ENCODE results near the gene PRDM2.
A peak's percentile ranks its signal among the peaks of the same experiment; 100 is the strongest.
"Not testable (repeated sequence)": the region's sequence is repeated elsewhere in the genome, so short reads cannot be mapped to it uniquely, and the experiment has no call there.

The PRDM2 gene, protein sequence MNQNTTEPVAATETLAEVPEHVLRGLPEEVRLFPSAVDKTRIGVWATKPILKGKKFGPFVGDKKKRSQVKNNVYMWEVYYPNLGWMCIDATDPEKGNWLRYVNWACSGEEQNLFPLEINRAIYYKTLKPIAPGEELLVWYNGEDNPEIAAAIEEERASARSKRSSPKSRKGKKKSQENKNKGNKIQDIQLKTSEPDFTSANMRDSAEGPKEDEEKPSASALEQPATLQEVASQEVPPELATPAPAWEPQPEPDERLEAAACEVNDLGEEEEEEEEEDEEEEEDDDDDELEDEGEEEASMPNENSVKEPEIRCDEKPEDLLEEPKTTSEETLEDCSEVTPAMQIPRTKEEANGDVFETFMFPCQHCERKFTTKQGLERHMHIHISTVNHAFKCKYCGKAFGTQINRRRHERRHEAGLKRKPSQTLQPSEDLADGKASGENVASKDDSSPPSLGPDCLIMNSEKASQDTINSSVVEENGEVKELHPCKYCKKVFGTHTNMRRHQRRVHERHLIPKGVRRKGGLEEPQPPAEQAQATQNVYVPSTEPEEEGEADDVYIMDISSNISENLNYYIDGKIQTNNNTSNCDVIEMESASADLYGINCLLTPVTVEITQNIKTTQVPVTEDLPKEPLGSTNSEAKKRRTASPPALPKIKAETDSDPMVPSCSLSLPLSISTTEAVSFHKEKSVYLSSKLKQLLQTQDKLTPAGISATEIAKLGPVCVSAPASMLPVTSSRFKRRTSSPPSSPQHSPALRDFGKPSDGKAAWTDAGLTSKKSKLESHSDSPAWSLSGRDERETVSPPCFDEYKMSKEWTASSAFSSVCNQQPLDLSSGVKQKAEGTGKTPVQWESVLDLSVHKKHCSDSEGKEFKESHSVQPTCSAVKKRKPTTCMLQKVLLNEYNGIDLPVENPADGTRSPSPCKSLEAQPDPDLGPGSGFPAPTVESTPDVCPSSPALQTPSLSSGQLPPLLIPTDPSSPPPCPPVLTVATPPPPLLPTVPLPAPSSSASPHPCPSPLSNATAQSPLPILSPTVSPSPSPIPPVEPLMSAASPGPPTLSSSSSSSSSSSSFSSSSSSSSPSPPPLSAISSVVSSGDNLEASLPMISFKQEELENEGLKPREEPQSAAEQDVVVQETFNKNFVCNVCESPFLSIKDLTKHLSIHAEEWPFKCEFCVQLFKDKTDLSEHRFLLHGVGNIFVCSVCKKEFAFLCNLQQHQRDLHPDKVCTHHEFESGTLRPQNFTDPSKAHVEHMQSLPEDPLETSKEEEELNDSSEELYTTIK (N-terminal part only)

DNA sequence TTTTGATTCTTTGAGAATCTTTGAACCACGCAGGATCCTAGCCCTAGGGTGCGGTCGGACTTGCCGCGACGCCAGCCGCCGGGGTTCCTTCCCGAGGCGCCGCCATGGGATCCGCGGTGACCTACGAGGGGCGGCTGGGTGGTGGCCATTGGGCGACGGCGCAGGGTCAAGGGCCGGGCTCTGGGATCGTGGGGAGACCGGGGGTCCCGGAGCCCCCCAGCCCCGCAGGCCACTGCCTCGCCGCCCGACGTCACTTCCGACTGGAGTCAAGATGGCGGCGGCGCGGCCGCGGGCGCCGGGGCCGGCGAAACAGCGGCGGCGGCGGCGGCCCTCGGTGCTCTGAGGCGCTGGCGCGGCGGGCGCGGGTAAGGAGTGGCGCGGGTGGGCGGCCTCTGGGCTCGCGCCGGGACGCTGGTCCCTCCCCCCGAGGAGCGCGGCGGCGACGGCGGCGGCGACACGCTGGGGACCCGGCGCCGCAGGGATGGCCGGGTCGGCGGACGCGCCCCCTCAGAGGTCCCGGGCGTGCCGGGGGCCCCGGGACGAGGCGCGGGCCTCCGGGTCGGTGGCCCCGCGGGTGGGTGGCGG is at the start of gene PRDM2:
TSS of gene PRDM2 (plus strand) at position 253 of the 585 bp plus-strand sequence. CDS start 15,418 bp downstream, outside the sequence.
- peak; percentile 74 for DNase-seq

DNA sequence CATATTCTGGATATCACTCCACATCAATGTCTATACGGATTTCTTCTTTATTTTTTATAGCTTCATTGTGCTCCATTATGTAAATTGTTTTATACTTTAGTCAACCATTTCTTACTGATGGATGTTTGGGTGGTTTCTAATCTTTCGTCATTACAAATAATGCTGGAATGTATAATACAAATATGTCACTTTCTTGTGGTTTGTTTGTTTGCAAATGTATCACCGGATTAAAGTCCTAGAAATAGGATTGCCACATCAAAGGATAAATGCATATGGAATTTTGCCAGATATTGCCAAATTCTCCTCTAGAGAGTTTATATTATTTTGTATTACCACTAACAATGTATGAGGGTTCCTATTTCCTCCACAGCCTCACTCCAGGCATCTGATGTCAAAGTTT is 48.7 kb upstream of the PRDM2 start:
- no peak for DNase-seq

DNA sequence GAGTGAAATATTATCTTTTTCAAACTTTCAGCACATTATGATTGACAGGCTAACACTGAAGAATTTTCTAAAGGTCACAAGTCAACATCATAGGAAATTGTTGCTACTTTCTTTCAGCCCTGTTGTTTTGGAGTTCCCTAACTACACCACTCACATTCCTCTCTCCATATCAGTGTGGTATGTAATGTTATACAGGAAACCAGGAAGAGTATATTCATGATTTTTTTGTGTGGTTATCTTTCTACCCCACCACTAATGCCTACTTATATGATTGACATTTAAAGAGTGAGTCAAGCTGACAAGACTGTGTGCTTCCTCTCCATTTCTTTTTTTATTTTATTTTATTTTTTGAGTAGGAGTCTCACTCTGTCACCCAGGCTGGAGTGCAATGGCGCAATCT is 47.8 kb upstream of the PRDM2 start:
- DNase-seq, result no peak

DNA sequence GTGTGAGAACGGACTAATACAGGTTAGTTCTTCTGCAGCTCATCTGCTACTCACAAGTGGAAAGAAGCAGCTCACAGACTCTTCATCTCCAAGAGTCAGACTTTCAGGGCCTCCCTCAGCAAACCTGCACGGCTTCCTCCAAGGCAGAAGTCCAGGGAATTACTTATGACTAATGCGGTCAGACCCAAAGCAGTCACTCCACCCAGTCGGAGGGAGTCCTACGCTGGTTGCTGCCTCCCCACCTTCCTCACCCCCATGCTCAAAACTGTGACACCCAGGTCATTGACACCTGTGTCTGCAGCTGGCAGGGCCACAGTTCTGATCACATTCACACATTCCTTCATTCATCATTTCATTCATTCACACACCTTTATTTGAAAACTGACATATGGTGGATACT is 38.4 kb upstream of the PRDM2 start:
- DNase-seq, result no peak

DNA sequence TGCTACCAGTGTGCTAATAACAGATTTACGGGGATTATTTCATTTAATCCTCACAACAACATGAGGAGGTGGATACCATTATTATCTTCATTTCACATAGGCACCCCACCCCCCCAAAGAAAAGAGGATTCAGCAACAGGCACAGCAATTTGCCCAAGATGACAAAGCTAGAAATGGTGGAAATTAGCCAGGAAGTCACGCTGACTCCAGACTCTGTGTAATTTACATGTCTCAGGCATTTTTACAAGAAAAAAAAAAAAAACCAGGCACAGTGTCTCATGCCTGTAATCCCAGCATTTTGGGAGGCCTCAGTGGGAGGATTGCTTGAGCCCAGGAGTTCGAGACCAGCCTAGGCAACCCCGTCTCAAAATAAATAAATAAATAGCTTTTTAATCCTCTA is 37.5 kb upstream of the PRDM2 start:
- DNase-seq, result no peak

DNA sequence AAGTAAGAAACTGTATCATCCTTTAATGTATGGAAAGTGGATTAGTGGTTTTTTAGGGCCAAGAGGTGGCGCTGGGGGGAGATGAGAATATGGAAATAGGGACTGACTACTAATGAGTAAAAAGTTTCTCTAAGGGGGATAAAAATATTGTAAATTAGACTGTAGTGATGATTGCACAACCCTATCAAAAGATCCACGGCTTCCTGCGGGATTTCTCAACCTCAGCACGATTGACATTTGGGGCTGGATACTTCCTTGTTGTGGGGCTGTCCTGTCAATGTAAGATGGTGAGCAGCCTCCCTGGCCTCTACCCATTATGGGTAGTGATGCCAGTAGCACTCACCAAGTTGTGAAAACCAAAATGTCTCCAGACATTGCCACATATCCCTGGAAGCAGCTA is 36.0 kb upstream of the PRDM2 start:
- DNase-seq, result no peak

DNA sequence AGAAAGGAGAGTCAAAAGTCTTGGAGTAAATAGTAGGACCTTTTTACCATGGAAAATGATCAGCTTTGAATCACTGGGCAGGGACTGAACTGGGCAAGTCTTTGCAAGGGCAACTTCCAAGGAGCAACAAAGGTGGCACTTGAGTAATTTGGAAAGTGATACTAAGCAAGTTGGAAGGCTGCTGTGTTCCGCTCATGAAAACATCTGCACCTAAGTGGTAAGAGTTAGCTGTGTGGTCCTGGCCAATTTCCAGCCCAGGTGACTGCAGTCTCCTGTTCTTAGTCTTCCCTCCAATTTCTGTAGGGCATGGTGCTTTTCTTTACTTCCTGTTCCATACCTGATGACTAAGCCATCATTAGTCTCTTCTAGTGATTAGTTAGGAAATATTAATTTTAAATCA is 35.5 kb upstream of the PRDM2 start:
- no peak for DNase-seq

DNA sequence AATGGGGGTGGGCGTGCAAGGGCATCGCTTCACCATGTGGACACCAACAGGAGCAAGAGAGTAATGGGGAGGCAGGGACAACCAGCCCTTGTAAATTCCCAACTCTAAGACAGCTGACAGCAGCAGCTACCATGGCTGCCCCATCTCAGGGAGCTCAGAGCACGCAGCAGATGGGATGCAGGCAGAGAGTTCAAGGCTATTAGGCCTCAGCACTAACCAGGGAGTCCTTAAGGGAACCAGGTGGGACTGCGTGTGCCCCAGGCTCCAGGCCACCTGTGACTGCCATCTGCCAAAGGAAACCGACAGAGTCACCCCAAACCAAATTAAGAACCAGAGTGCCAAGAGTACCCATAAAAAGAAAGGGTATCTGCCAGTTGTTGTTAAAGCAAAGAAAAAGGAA is 33.7 kb upstream of the PRDM2 start:
- DNase-seq, result no peak

DNA sequence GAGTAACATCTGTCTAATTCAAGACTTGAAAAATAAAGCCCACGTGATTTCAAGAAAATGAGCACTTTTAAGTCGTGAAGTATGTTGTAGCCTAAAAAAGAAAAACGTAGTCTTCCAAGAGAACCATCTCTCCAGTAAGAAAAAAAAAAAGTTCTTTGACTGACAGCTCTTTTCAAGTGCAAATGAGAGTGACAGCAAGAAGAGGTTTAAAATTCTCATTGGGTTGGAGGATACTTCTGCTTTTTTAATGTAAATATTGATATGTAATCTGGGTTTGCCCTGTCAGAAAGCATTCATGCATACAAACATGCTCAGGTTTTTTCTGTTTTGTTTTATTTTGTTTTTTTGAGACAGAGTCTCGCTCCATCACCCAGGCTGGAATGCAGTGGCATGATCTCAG is 32.3 kb upstream of the PRDM2 start:
- no peak for DNase-seq

DNA sequence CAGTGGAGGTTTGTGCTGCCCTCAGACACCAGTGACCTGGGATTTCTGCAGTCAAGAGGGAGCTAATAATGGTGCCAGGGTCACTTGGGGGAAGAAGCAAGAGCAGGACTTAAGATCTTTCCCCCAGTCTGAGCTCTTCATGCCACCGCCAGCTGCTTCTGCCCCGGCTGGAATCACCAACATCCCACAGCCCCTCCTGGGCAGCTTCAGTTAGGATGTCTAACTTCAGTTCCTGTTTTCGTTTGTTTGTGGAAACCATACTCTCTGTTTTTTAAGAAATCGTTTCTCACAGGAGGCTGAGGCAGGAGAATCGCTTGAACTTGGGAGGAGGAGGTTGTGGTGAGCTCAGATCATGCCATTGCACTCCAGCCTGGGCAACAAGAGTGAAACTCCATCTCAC is 25.6 kb upstream of the PRDM2 start:
- DNase-seq, result no peak

DNA sequence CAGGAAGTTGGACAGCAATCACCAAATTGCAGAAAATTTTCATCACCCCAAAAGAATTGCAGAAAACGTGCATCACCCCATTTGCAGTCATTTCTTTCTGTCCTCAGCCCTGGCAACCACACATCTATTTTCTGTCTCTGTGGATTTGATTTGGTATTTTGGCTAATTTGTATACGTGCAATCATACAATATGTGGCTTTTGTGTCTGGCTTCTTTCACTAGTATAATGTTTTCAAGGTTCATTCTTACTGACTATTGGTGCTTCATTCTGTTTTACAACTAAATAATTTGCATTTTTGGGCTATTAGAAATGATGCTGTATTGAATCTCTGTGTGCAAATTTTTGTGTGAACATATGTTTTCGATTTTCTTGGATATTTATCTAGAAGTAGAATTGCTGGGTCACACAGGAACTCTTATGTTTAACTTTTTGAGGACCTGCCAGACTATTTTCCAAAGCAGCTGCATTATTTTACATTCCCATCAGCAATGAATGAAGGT is 24.8 kb upstream of the PRDM2 start:
- no peak for DNase-seq

DNA sequence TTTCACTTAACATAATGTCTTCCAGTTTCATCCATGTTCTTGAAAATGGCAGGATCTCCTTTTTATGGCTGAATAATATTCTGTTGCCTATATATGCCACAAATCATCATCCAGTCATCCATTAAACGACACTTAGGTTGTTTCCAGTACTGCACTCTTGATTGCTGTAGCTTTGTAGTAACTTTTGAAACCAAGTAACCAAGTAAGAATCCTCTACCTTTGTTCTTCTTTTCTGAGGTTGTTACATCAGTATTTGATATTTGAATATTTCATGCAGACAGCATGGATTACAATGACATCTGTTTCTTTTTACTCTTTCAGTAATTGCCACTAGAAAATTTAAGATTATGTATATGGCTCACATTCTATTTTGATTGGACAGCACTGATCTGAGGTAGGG is 22.1 kb upstream of the PRDM2 start:
- DNase-seq, result no peak

DNA sequence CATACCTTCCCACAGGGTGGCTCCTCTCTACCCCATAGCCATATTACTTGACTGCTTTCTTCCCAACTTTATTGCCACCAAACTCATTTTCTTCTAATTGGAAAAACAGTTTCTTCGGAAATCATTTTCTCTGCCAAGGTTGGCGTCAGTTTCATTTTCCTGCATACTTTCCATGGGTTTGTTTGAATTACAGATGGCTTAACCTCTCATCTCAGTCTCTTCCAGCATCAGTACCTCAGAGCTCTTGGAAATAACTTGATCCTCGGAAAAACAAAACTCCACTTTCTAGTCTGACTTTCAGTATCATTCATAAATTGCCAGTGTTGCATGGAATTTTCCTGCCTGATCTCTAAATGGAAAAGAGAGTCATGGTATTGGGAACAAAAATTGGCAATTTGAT is 20.3 kb upstream of the PRDM2 start:
- no peak for DNase-seq

DNA sequence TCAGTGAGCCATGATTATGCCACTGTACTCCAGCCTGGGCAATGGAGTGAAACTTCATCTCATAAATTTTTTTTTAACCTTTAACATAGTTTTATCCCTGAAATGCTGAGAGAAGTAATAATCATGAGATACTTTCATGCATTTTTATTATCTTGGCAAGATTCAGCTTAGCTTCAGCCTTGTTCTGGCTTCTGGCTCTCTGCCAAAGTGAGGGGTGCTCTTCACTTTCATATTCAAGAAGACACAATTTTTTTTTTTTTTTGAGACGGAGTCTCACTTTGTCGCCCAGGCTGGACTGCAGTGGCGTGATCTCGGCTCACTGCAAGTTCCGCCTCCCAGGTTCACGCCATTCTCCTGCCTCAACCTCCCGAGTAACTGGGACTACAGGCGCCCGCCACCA is 19.4 kb upstream of the PRDM2 start:
- DNase-seq, result not testable (repeated sequence)

DNA sequence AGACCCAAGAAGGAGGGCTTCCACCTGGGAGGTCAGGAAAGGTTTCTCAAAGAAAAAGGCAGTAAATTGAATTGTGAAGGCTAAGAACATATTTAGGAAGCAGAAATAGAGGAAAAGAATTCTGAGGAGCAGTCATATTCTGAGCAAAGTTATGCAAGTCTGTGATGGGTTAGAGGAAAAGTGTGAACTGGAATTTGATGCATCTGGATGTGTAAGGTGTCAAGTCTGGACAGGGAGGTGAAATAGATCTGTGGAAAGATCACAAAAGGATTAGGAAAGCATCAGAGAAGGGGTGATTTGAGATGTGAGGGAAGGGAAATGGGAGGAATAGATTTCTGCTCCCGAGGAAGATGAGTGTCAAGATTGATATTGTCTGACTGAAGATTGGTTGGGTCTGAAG is 18.1 kb upstream of the PRDM2 start:
- DNase-seq, result no peak

DNA sequence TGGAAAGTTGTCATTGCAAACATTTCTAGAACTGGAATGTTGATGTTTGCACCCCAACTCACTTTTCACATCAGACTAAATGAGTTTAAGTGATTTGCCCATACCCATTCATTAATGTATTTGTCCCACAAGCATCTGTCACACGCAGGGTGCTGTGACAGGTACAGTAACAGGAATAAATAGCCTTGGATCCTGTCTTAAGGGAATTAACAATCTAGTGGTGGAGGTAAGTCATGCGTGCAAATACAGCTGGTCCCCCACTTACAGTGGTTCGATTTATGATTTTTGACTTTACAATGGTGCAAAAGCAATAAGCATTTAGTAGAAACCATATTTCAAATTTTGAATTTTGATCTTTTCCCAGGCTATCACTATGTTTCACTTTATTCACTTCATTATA is 17.5 kb upstream of the PRDM2 start:
- no peak for DNase-seq

DNA sequence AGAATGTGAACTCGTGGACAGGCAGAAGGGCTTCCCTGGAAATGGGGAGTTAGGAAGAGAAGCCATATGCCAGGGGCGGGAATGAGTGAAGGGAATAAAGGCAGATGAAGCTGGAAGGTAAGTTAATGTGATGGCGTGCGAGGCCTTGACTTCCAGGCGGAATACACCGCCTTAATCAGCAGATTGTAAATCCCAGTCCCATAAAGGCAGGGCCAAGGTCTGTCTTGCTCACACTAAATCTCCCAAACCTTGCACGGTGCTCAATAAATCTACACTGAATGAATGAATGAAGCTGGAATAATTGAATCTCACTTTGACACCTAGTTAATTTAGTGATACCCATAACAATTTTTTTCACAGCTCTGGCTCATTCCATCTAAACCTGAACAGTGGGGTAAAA is 16.8 kb upstream of the PRDM2 start:
- DNase-seq, result no peak

DNA sequence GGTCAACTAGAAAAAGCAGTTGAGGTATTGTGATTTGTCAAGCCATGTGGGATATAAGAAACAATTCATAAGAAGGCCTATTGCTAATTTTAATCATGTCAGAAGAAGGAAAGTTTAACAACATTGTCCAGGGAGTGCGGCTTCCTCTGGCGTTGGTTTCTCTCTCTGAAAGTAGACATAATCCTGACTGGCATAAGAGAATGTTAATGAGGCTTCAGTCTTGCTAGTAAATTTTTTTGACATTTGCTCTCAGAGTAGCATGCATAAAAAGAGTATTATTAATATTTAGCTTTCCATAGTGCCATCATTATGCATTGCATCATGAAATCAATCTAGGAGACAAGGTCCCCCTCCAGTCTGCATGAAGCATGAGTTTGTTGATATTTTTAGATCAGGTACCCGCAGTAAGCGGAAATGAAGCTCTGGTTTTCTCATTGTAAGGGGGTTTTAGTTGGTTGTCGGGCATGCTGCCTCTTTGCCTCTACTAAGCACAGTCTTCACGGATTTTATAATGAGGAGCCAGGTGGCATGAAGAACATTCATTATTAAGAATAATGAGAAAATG is 12.8 kb upstream of the PRDM2 start:
- no peak for DNase-seq

DNA sequence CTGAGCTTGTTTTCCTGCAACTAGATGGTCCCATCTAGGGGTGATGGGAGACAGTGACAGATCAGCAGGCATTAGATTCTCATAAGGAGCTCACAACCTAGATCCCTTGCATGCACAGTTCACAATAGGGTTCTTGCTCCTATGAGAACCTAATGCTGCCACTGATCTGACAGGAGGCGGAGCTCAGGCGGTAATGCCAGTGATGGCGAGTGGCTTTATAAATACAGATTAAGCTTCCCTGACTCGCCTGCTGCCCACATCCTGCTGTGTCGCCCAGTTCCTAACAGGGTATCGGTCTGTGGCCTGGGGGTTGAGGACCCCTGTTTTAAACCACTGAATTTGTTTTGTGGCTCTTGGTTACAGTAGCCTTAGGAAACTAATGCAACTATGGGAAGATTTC is 6.9 kb upstream of the PRDM2 start:
- DNase-seq, result not testable (repeated sequence)

DNA sequence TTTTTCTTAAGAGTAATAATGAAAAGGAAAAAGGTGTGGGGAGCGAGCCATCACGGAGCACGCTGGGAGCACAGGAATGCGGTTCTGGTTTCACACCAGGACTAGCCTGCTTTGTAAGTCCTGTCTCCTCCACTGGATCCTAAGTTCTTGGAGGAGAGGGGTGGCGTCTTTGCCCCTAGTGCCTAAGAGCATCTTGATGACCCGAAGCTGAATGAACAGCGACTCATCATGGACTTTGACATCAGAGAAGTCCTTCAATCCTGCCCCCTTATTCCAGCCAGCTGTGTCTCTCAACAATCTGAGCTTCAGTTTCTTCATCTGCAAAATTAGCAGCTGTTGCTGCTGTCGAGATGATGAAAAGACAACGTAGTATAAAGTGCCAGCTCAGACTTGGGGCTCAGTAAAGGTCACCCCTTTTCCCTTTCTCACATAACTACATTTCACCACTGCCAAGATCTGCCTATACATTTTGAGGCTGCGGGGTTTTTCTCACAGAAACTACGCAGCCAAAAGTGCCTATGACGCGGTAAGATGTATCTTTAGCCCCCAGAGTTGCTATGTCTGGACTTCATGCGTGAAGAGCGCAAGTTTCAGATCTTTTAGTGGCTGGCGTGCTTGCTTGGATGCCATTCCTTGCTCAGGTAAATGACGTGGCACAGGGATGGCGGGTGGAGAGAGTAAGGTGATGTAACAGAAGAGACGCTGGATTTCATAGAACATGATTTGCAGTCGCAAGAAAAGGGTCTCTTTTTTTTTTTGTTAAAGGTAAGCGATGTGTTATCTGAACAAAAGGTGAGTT is 4.9 kb upstream of the PRDM2 start:
- DNase-seq, result no peak

DNA sequence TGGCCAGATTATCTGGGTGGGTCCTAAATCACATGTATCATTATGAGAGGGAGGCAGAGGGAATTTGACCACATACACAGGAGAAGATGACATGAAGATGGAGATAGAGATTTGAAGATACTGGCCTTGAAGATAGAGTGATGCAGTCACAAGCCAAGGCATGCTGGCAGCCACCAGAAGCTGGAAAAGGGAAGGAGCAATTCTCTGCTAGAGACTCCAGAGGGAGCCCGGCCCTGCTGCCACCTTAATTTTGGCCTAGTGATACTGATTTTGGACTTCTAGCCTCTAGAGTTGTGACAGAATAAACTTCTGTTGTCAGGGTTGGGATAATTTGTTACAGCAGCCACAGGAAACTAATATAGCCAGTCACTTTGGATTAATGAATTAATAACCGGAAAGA is 2.2 kb upstream of the PRDM2 start:
- no peak for DNase-seq

DNA sequence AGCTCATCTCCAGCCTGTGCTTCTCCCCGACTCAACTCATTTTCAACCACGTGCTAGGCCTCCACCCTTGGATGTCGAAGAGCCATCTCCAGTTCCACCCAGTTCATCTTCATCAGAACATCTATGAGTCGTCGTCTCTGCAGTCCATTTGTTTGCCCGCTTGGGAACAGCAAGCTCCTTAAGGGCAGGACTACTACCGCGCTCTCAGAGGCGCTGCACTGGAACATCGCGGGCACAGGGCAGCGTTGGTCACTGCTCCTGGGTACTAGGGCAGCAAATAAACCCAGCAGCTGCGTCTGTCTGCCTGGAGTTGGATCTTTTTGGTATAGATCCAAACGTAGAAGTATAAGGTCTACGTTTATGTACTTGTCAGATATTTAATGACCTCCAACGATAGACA is 478 bp upstream of the PRDM2 start:
- DNase-seq, result no peak
